ENCODE results near the gene UPK3BL2. TPM values are rescaled to one million over a fixed set of nuclear protein-coding genes. Genes with fewer than 3 reads are reported as not detected.
A peak's percentile ranks its signal among the peaks of the same experiment; 100 is the strongest.
"Not testable (repeated sequence)": the region's sequence is repeated elsewhere in the genome, so short reads cannot be mapped to it uniquely, and the experiment has no call there.

Gene UPK3BL2
- total RNA-seq, 6 experiments from 2014 or later = 0.43 to 10.8 (median 7.9) TPM; not detected in 1

DNA sequence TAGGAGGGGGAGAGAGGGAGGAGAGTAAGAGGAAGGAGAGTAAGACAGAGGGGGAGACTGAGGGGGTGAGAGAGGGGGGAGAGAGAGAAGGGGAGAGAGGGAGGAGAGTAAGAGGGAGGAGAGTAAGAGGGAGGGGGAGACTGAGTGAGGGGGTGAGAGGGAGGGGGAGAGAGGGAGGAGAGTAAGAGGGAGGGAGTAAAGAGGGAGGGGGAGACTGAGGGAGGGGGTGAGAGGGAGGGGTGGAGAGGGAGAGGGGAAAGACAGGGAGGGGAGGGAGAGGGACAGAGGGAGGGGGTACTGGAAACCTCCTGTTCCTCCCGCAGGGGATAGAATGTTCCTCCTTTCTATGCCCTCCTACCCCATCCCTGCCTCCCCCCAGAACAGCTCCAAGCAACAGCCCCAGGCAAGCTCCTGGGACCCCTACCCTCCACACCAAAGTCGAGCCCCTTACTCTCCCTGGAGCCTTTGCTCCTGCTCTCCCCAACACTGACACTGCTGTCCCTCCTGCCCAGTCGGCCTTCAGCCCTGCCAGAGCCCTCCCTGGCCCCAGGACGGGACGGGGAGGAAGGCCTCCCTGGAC lies 30.8 kb downstream of the UPK3BL2 start:
- WGBS (ENCODE audit: insufficient coverage, low coverage, low lambda C conversion rate, missing lambda C conversion rate) = 23% methylated on average over 5 of the region's 5 CpGs
- H3K36me3 ChIP-seq; H3K27me3 ChIP-seq; H3K9me3 ChIP-seq; intact Hi-C loops (cut with DNase I); H3K4me3 ChIP-seq; H3K27ac ChIP-seq; H3K4me1 ChIP-seq: not testable (repeated sequence)
- peak; percentile 28 to 56 (median 47) for DNase-seq
- peak; percentile 1 to 12 (median 4) for ATAC-seq

DNA sequence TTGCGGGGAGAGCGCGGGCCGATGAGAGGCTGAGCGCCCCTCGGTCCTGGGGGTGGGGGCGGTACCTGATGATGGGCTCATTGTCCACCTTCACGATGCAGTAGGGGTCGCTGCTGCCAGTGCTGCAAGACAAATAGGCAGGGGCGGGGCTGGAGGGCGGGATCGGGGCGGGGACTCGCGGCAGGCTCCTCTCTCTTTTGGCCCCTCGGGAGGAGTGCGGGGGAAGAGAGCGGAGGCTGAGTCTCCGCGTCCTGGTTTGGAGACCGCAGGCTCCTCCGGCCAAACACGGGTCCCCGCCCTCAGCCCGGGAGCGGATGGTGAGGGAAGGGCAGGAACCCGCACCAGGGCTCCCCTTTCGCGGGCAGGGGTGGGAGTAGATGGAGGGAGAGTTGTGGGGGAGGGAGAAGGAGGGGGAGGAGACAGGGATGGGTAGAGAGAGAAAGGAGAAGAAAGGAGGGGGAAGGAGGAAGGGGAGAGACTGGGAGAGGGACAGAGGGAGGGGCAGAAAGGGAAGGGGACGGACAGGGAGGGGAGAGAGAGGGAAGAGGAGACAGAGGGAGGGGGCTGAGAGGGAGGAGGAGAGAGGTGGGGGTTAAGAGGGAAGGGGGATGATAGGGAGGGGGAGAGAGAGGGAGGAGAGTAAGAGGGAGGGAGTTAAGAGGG lies 31.5 kb downstream of the UPK3BL2 start:
- H3K36me3 ChIP-seq; intact Hi-C loops (cut with DNase I); H3K4me1 ChIP-seq; DNase-seq; H3K9me3 ChIP-seq; H3K27me3 ChIP-seq; H3K27ac ChIP-seq; H3K4me3 ChIP-seq: not testable (repeated sequence)
- peak; percentile 36 to 51 (median 44) for ATAC-seq
- WGBS (ENCODE audit: insufficient coverage, low coverage, low lambda C conversion rate, missing lambda C conversion rate) = no CpG with 5 or more reads among the region's 30 CpGs

DNA sequence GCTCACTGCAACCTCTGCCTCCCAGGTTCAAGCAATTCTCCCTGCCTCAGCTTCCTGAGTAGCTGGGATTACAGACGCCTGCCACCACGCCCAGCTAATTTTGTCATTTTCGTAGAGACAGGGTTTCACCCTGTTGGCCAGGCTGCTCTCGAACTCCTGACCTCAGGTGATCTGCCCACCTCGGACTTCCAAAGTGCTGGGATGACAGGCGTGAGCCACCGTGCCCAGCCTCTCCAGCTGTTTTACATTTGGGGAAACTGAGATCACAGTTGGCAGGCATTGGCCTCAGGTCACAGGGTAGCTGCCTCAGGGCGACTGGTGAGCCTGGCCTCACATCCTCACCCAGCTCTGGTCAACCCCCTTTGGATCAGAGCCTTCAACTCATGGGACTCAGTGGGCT lies 32.9 kb downstream of the UPK3BL2 start:
- H3K4me1 ChIP-seq; H3K27ac ChIP-seq; H3K4me3 ChIP-seq; H3K9me3 ChIP-seq; H3K27me3 ChIP-seq; H3K36me3 ChIP-seq; ATAC-seq; intact Hi-C loops (cut with DNase I): not testable (repeated sequence)
- DNase-seq = peak in 1 of 3 donors; percentile 24
- WGBS (ENCODE audit: insufficient coverage, low coverage, low lambda C conversion rate, missing lambda C conversion rate) = no CpG with 5 or more reads among the region's 8 CpGs

DNA sequence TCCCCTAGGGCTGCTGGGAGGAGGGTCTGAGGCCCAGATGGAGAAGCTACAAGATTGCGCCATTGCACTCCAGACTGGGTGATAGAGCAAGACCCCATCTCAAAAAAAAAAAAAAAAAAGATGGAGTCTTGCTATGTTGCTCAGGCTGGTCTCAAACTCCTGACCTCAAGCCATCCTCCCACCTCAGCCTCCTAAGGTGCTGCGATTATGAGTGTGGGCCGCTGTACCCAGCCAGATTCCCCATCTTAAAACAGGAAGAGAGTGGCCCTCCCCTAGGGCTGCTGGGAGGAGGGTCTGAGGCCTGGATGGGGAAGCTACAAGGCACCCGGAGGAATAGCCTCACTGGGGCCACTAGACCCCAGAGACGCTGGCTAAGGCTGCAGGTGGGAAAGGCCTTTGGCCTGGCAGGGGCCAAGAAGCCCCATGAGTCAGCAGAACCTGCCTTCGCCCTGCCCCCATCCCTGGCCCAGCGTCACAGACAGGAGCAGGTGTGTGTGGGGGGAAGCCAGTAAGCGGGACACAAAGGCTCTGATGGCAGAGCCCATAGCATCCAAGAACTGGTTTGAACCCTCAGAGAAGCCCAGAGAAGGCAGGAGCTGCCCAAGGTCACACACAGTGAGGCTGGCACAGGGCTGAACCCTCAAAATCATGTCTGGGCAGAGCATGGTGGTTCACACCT lies 35.9 kb downstream of the UPK3BL2 start:
- H3K4me1 ChIP-seq; H3K9me3 ChIP-seq; H3K4me3 ChIP-seq; intact Hi-C loops (cut with DNase I); H3K27ac ChIP-seq; H3K27me3 ChIP-seq; H3K36me3 ChIP-seq: not testable (repeated sequence)
- WGBS (ENCODE audit: insufficient coverage, low coverage, low lambda C conversion rate, missing lambda C conversion rate) = no CpG with 5 or more reads among the region's 8 CpGs
- peak in 1 of 4 donors; percentile 3 for ATAC-seq
- peak in 2 of 3 donors; percentile 11 to 32 for DNase-seq

DNA sequence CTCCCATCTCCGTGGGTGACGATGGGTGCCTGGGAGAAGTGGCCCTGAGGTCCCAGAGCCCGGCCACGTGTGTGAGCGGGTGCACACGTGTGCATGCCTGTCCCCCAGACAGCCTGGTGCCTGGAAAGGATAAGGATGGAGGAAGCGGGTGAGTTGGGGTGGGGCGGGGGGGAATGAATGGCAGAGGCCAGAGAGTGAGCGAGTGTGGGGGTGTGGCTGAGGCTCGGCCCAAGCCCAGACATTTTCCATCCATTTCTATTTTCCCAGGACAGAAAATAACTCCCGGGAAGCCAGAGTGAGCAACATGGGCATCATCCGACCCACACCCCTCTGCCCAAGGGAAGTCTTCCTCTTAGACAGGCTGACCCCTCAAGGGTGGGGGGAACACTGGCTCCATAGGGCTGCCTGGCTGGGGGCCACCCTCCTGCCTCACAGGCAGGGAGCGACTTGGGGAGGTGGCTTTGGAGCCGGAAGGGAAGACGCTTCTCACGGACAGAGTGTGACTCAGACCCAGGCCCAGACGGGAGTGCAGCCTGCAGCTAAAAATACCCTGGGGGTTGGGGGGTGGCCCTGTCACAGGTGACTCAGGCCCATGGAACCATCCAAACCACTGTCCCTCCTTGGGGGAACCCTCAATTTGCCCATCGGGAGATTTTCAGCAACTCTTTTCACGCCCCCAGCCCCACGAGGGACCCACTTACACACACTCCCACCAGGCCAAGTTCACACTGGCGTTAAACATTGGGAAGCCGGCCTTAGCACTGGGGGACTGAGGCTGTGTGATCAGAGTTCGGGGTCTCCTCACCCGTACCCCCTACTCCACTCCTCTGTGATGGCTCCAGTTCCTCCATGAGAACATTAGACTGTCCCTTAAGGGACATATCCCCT lies 38.0 kb downstream of the UPK3BL2 start:
- H3K36me3 ChIP-seq; intact Hi-C loops (cut with DNase I); H3K9me3 ChIP-seq; H3K27me3 ChIP-seq; H3K27ac ChIP-seq; H3K4me3 ChIP-seq; H3K4me1 ChIP-seq: not testable (repeated sequence)
- peak in 1 of 3 donors; percentile 3 for DNase-seq
- 84% methylated on average over 5 of the region's 24 CpGs for WGBS (ENCODE audit: insufficient coverage, low coverage, low lambda C conversion rate, missing lambda C conversion rate)
- peak in 3 of 4 donors; percentile 22 to 53 (median 43) for ATAC-seq

DNA sequence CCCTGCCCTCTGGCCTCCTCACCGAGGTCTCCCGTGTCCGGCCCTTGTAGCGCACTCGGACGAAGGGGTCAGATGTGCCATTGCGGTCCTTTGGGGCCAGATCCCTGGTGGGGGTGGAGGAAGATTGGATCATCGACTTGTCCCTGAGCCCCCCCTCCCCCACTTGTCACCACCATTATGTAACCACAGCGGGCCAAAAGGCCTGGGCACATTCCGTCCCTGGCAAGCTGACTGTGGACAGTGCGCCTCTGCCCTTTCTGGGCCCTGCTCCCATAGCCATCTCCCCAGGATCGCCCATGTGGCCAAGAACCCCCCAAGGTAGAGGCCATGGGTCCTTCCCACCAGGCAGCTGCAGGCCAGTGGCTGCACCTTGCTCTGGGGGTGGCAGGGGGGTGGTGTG lies 40.4 kb downstream of the UPK3BL2 start:
- no CpG with 5 or more reads among the region's 12 CpGs for WGBS (ENCODE audit: insufficient coverage, low coverage, low lambda C conversion rate, missing lambda C conversion rate)
- not testable (repeated sequence) for DNase-seq
- ATAC-seq = peak in 3 of 4 donors; percentile 10 to 38 (median 37)

DNA sequence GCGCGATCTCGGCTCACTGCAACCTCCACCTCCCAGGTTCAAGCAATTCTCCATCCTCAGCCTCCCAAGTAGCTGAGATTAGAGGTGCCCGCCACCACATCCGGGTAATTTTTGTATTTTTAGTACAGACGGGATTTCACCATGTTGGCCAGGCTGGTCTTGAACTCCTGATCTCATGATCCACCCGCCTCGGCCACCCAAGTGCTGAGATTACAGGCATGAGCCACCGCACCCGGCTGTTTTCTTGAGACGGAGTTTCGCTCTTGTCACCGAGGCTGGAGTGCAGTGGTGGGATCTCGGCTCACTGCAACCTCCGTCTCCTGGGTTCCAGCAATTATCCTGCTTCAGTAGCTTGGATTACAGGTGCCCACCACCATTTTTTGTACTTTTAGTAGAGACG lies 45.2 kb downstream of the UPK3BL2 start:
- H3K36me3 ChIP-seq; H3K4me3 ChIP-seq; H3K27ac ChIP-seq; H3K4me1 ChIP-seq; H3K27me3 ChIP-seq; intact Hi-C loops (cut with DNase I); ATAC-seq; H3K9me3 ChIP-seq: not testable (repeated sequence)
- WGBS (ENCODE audit: insufficient coverage, low coverage, low lambda C conversion rate, missing lambda C conversion rate) = 93% methylated on average over 3 of the region's 16 CpGs
- peak in 1 of 3 donors; percentile 19 for DNase-seq

More for the DNA sequence above, 40.4 kb downstream of the UPK3BL2 start:
- H3K27me3 ChIP-seq; H3K36me3 ChIP-seq; H3K27ac ChIP-seq; intact Hi-C loops (cut with DNase I); H3K4me1 ChIP-seq; H3K9me3 ChIP-seq; H3K4me3 ChIP-seq: not testable (repeated sequence)

DNA sequence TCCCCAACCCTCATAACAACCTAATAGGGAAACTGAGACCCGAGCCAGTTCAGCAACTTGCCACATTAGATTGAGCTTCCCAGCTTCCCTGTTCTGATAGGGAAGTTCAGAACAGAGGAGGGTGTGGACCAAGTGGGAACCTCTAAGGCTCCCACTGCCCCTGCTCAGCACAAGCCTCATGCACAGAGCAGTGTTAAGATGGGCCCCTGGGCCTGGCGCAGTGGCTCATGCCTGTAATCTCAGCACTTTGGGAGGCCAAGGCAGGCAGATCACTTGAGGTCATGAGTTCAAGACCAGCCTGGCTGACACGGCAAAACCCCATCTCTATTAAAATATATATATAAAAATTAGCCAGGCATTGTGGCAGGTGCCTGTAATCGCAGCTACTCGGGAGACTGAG lies 46.2 kb downstream of the UPK3BL2 start:
- not testable (repeated sequence) for H3K27me3 ChIP-seq

DNA sequence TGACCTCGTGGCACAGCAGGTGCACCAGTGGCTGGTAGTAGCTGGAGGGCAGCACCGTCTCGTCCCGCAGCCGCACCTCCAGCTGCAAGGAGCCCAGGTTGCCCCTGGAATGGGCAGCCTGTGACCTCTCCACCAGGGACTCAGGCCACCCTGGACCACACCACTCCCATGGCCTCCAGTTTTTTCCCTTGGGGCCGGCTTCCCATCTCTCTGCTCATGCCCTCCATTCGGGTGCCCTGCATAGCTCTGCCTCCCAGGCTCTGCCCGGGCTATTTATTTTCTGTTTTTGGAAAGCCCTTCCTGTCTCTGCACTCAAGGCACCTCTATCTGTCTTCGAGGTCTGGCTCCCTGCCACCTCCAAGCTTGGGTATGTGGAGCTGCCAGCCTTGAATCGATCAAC lies 46.6 kb downstream of the UPK3BL2 start:
- H3K27ac ChIP-seq; H3K36me3 ChIP-seq; H3K4me3 ChIP-seq; intact Hi-C loops (cut with DNase I); H3K27me3 ChIP-seq; ATAC-seq; H3K9me3 ChIP-seq; H3K4me1 ChIP-seq: not testable (repeated sequence)
- 61% methylated on average over 2 of the region's 10 CpGs for WGBS (ENCODE audit: insufficient coverage, low coverage, low lambda C conversion rate, missing lambda C conversion rate)
- DNase-seq = peak in 2 of 3 donors; percentile 31 to 43

More for the DNA sequence above, 46.2 kb downstream of the UPK3BL2 start:
- H3K36me3 ChIP-seq; H3K9me3 ChIP-seq; intact Hi-C loops (cut with DNase I); H3K27ac ChIP-seq; H3K4me3 ChIP-seq; H3K4me1 ChIP-seq: not testable (repeated sequence)
- ATAC-seq (peak; percentile 25 to 49 (median 35)), DNase-seq (peak in 2 of 3 donors; percentile 41 to 55)
- no CpG with 5 or more reads among the region's 5 CpGs for WGBS (ENCODE audit: insufficient coverage, low coverage, low lambda C conversion rate, missing lambda C conversion rate)

DNA sequence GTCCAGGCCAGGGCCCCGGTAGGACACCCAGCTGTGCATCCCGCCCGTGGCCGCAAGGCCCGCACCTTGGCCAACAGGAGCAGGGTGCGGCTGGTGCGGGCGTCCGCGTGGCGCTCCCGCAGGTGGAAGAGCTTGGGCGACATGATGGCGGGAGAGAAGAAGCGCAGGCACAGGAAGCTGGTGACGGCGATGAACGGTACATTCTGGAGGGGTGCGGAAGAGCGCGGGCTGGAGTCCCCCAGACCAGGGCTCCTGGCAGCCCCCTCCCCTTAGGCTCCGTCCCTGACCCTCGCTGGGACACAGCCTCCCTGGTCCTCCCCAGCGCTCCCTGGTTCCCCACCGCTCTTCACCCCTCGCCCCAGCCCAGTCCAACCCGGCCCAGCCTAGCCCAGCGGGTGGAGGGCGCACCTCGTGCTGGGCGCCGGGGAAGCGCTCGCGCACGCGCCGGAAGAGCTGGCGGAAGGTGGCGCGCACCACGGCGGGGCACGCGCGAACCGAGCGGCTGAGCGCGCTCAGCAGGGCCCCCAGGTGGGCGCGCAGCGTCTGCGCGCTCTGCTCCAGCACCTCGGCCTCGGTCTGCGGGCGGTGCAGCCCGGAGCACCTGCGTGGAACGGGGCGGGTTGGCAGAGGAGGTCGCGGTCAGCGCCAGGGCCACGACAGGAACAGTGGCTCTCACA lies 48.9 kb downstream of the UPK3BL2 start:
- H3K27me3 ChIP-seq; H3K4me1 ChIP-seq; H3K36me3 ChIP-seq; H3K4me3 ChIP-seq; H3K9me3 ChIP-seq; intact Hi-C loops (cut with DNase I); H3K27ac ChIP-seq; DNase-seq: not testable (repeated sequence)
- WGBS (ENCODE audit: insufficient coverage, low coverage, low lambda C conversion rate, missing lambda C conversion rate) = no CpG with 5 or more reads among the region's 67 CpGs
- peak; percentile 20 to 63 (median 46) for ATAC-seq

Measured in right lobe of liver (tissue), 6 donors.